MCF 10A (cell line): Measurements from ENCODE around the gene ARHGAP10. TPM values are rescaled to one million over a fixed set of nuclear protein-coding genes. Genes with fewer than 3 reads are reported as not detected.

ENCODE experiments used
- BruUV-seq: library from RNA; stranded (reverse); fragments of 400-500 nt; replicated peaks from 2 replicates; lab custom pipeline; 2021; lab: Mats Ljungman, UMichigan
- CTCF ChIA-PET: fragments of 300-600 bp; sonication (Branson Sonifier 250); formaldehyde crosslinking; extraction: SDS; loops from one replicate; lab custom pipeline; 2021; ENCODE audit warnings: antibody characterized with exemption, inconsistent platforms; lab: Yijun Ruan, JAX
- POLR2A ChIA-PET: fragments of 300-600, 350-650 bp; sonication (Branson Sonifier 250); formaldehyde crosslinking; extraction: SDS; loops from one replicate; lab custom pipeline; 2020; ENCODE audit warnings: antibody characterized with exemption, inconsistent platforms; lab: Yijun Ruan, JAX
- DNase-seq: peaks from one replicate; pipeline ENCODE4 v3.0.0-alpha.2; 2018; ENCODE audit not compliant: unreplicated experiment
- H3K27ac Mint-ChIP-seq: one replicate; pipeline ENCODE4 v1.8.0; 2022; ENCODE audit warnings: mild to moderate bottlenecking, low read depth, mixed read lengths; ENCODE audit not compliant: unreplicated experiment
- H3K27me3 Mint-ChIP-seq: one replicate; pipeline ENCODE4 v1.8.0; 2022; ENCODE audit warnings: mixed read lengths; ENCODE audit not compliant: insufficient read depth, unreplicated experiment
- H3K36me3 Mint-ChIP-seq: one replicate; pipeline ENCODE4 v1.8.0; 2022; ENCODE audit warnings: mild to moderate bottlenecking, moderate library complexity, mixed read lengths; ENCODE audit not compliant: insufficient read depth, unreplicated experiment
- H3K4me1 Mint-ChIP-seq: one replicate; pipeline ENCODE4 v1.8.0; 2022; ENCODE audit warnings: mixed read lengths; ENCODE audit not compliant: insufficient read depth, unreplicated experiment
- H3K4me3 Mint-ChIP-seq: one replicate; pipeline ENCODE4 v1.8.0; 2022; ENCODE audit warnings: mild to moderate bottlenecking, moderate library complexity, mixed read lengths; ENCODE audit not compliant: unreplicated experiment
- H3K9me3 Mint-ChIP-seq: one replicate; pipeline ENCODE4 v1.8.0; 2022; ENCODE audit warnings: mixed read lengths; ENCODE audit not compliant: unreplicated experiment
- CTCF ChIP-seq: fragments of 200-600 bp; IDR thresholded peaks from one replicate; pipeline ENCODE4 v1.8.0; 2022; ENCODE audit warnings: antibody characterized with exemption, mild to moderate bottlenecking; ENCODE audit not compliant: unreplicated experiment
- intact Hi-C: fragments of 100-400 bp; cut with micrococcal nuclease; formaldehyde crosslinking; loops from 2 replicates; pipeline ENCODE4 v1.14.1; 2022
- total RNA-seq: library from RNA; stranded (reverse); gene quantifications from 2 replicates; pipeline ENCODE4 v1.2.3, GENCODE V29; 2022

Gene ARHGAP10
- total RNA-seq, 1 experiment from 2014 or later: 22.4 TPM

GRCh38 chr4:147991543-147992283 is 259.8 kb downstream of the ARHGAP10 start:
- no peak for DNase-seq
- Mint-ChIP-seq H3K27me3 (no peaks in the 10 kb centered on the region), H3K27ac (no peak overlapping the region), H3K4me1 (no peaks in the 10 kb centered on the region), H3K4me3 (no peak overlapping the region), H3K36me3 (peaks cover 4% of the 10 kb centered on the region), H3K9me3 (no peaks in the 10 kb centered on the region)
- POLR2A ChIA-PET: interaction anchor here (0.6 kb wide), 1 partner anchor 342 kb away, joined by 3 read pairs; no protein-coding TSS in a partner anchor
- TF ChIP-seq CTCF: no peak
- CTCF ChIA-PET: interaction anchor here (1.4 kb wide), 1 partner anchor 16 kb away, joined by 6 read pairs; no protein-coding TSS in a partner anchor
- no TSS peak for BruUV-seq
- intact Hi-C loops: no loop called here

DNA sequence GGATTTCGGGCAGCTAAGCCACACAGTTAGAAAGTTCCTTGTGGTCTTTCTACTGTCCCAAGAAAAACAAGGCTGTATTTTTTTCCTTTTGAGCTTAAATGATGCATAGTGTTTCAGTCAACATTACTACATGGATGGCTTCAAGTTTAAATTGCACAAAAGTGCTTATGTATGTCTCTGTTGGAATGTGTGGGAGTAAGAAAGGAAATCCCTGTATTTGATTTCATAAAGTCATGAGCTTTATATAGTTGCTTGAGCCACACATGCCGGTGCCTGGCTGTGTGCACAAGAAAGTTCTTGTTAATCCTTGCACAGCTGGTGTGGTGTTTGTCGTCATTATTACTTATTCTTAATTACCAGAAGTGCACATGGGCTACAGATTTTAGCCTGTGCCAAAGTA is 262.2 kb downstream of the ARHGAP10 start:
- no peaks in the 10 kb centered on the region for H3K27me3 Mint-ChIP-seq
- no peak overlapping the region for H3K4me3 Mint-ChIP-seq
- H3K9me3 Mint-ChIP-seq: no peaks in the 10 kb centered on the region
- peaks cover 4% of the 10 kb centered on the region for H3K36me3 Mint-ChIP-seq
- no peak for TF ChIP-seq CTCF
- peak; percentile 3 for DNase-seq
- H3K27ac Mint-ChIP-seq: no peak overlapping the region
- POLR2A ChIA-PET: interaction anchor here (1.2 kb wide), 1 partner anchor 14 kb away, joined by 3 read pairs; no protein-coding TSS in a partner anchor
- CTCF ChIA-PET: interaction anchor here (1.0 to 1.5 kb wide), 3 partner anchors 9 to 39 kb away, joined by 3 to 6 read pairs (median 5); no protein-coding TSS in a partner anchor
- intact Hi-C loops: no loop called here
- H3K4me1 Mint-ChIP-seq: no peaks in the 10 kb centered on the region
- BruUV-seq: no TSS peak

DNA sequence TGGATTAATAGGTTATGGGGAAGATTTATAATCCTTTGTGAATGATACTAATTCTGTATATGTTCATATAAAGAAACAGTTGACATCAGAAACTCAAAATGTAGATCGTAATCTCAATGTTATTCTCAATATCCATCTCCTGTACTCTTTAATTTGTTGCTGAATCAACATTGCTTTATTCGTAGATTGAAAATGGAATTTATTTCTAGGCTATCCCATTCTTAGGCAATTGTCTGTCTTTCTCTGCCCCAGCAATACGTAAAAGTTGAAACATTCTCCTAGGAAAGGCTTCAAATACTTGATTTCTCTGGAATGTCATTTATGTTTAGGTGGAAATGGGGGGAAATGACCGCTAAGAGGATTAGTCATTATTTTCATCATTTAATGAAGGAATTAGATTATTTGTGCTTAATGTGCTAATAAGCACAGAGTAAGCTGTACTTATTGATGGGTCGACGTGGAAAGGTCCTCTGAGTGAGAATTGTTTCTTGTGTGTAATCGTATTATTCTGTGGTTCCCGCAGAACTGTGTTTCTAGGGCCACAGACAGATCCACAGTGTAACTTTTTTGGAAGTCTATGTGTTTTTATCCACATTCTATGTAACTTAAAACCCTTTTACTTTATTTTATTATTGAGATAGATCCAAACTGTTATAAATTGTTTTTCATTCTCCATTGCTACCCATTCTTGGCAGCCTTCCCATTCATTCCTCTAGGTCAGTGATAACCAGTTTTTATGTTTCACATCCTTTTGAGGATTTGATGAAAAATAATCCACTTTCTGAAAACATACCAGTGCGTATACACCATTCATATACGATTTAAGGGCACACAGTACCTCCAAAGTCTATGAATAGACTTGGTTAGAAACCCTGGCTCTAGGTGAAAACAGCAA is 262.9 kb downstream of the ARHGAP10 start:
- no peaks in the 10 kb centered on the region for H3K4me1 Mint-ChIP-seq
- ChIA-PET POLR2A (interaction anchor here (1.2 kb wide), 1 partner anchor 13 kb away, joined by 3 read pairs; no protein-coding TSS in a partner anchor), CTCF (interaction anchor here (1.2 to 1.8 kb wide), 3 partner anchors 10 to 12 kb away, joined by 4 to 6 read pairs (median 5); no protein-coding TSS in a partner anchor)
- no TSS peak for BruUV-seq
- H3K27me3 Mint-ChIP-seq: no peaks in the 10 kb centered on the region
- TF ChIP-seq CTCF: no peak
- intact Hi-C loops: no loop called here
- peaks cover 4% of the 10 kb centered on the region for H3K36me3 Mint-ChIP-seq
- H3K4me3 Mint-ChIP-seq: no peak overlapping the region
- no peak overlapping the region for H3K27ac Mint-ChIP-seq
- no peak for DNase-seq
- no peaks in the 10 kb centered on the region for H3K9me3 Mint-ChIP-seq
